GM12874 (cell line): ENCODE measurements around the gene SGK1.

ENCODE experiments used
- TF ChIP-seq, protein P1 (sequence below): IDR thresholded peaks from 2 replicates; pipeline ENCODE4 v1.5.1; 2011; ENCODE audit warnings: low read depth, mild to moderate bottlenecking, control low read depth, low read length, moderate library complexity; ENCODE audit not compliant: insufficient read depth

SGK1 gene

DNA sequence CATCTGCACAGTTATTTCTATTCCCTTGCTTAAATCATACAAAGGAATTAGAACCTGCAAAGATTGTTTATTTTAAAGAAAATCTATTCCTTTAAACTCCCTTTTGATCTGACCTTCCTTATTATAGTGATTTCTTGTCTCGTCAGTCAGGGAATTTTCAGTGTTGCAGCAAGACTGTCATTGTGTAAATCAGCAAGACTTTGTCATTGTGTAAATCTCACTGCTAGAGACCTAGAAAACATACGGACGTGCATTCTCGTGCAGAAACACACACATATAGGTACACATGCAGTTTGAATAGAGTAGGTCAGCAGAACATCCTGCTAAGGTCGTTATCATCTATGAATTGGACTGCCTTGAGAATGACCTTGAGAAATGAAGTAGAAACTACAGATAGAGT lies 6.2 kb upstream of the SGK1 start:
- TF ChIP-seq, protein P1, sequence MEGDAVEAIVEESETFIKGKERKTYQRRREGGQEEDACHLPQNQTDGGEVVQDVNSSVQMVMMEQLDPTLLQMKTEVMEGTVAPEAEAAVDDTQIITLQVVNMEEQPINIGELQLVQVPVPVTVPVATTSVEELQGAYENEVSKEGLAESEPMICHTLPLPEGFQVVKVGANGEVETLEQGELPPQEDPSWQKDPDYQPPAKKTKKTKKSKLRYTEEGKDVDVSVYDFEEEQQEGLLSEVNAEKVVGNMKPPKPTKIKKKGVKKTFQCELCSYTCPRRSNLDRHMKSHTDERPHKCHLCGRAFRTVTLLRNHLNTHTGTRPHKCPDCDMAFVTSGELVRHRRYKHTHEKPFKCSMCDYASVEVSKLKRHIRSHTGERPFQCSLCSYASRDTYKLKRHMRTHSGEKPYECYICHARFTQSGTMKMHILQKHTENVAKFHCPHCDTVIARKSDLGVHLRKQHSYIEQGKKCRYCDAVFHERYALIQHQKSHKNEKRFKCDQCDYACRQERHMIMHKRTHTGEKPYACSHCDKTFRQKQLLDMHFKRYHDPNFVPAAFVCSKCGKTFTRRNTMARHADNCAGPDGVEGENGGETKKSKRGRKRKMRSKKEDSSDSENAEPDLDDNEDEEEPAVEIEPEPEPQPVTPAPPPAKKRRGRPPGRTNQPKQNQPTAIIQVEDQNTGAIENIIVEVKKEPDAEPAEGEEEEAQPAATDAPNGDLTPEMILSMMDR: no peak

GRCh38 chr6:134323698-134324097 lies 5.8 kb upstream of the SGK1 start:
- TF ChIP-seq, protein P1: no peak

DNA sequence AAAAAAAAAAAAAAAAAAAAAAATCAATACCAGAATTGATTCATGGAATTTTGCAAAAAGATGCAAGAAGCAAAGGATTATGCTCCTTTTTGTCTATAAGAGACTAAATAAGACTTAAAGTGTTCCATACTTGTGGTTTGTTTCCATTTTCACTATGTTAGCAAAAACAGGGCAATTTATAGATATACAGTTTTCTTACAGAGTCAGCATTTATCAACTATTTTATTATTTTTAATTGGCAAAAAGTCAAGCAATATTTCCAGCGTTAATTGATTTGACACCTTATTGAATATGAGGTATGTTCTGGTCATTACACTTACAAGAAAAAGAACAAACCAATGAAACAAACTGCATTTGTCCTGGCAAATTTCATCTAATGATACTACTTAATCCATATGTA lies 5.4 kb upstream of the SGK1 start:
- TF ChIP-seq, protein P1: no peak

- TF ChIP-seq, protein P1: no peak
Observed at GRCh38 chr6:134322216-134322615, 4.3 kb upstream of the SGK1 start.

DNA sequence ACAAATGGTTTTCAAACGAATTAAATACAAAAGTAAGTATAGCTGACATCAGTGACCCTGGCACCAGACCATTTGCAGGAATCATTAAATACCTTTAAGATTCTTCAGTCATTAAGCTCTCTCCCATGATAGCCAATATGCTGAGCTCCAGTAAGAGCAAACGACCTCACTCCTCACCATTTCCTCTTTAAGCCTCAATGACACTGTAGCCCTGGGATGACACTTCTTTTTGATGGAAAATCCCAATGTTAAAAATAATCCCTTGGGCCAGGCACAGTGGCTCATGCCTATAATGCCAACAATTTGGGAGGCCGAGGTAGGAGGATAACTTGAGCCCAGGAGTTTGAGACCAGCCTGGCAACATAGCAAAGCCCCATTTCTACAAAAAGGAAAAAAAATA lies 3.3 kb upstream of the SGK1 start:
- TF ChIP-seq, protein P1: no peak

DNA sequence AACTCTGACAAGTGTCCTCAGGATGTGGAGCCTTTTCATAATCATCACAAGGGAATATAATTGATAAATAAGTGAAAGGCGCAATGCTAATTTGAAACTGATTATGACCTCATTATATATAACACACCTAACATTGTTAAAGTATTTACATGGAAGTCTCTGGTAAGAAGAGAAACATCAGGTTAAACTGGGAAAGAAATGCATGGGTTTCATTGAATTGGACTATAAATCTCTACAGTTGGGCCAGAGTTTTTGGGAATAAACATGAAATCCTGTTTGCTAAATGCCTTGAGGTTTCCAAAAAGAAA lies 1.0 kb upstream of the SGK1 start:
- TF ChIP-seq, protein P1: no peak

- TF ChIP-seq, protein P1: no peak
Observed at GRCh38 chr6:134318236-134318973, 493 bp upstream of the SGK1 start.
